Measurements from ENCODE around the gene SH2D4B. TPM values are rescaled to one million over a fixed set of nuclear protein-coding genes. Genes with fewer than 3 reads are reported as not detected.

Gene SH2D4B
- total and polyA plus RNA-seq, 2 donors (not counting 3 experiments of a cell fraction or from before 2014, with no cell fraction given): not detected

- CTCF ChIA-PET: no interaction called here
- FAIRE-seq: no peak
Observed at GRCh38 chr10:80526742-80527141, 11.0 kb upstream of the SH2D4B start.

More at GRCh38 chr10:80526742-80527141, 11.0 kb upstream of the SH2D4B start:
- no peak for DNase-seq (ENCODE audit: low read depth, low spot score)
- intact Hi-C loops (cut with micrococcal nuclease): no loop called here
- dilution Hi-C loops (cut with MboI; ENCODE audit: extremely low pct_ligation_motif_present, low sequenced_read_pairs): no loop called here
- no TSS peak for BruUV-seq (replicated peaks)
- POLR2A ChIA-PET: no interaction called here
- no peak overlapping the region for H3K27ac ChIP-seq (ENCODE audit: insufficient read depth, low read depth, low read length)
- H3K9me1 ChIP-seq (replicated peaks; ENCODE audit: control insufficient read depth, extremely low read depth, insufficient read depth, low read length): no peaks in the 10 kb centered on the region
- no peak overlapping the region for H3K4me2 ChIP-seq (ENCODE audit: insufficient read depth, low read length)
- H3K79me2 ChIP-seq (ENCODE audit: control insufficient read depth, insufficient read depth, low read length): no peaks in the 10 kb centered on the region
- TF ChIP-seq MYC (IDR thresholded peaks at IDR 0.05; ENCODE audit: low read depth, low read length): no peak
- TF ChIP-seq JUN (IDR thresholded peaks at IDR 0.05; ENCODE audit: borderline replicate concordance, insufficient read depth, insufficient read length, low read depth): no peak
- TF ChIP-seq EZH2 (IDR thresholded peaks at IDR 0.05; ENCODE audit: borderline replicate concordance, low read depth, low read length, severe bottlenecking): no peak
- no peak for TF ChIP-seq GATA2 (IDR thresholded peaks at IDR 0.05; ENCODE audit: insufficient read depth, insufficient read length, low read depth, low read length)
- TF ChIP-seq POLR2AphosphoS5 (IDR thresholded peaks at IDR 0.05; ENCODE audit: insufficient read depth, low read depth, low read length): no peak
- TF ChIP-seq FOS (IDR thresholded peaks at IDR 0.05; ENCODE audit: borderline replicate concordance, insufficient read depth, low read length): no peak
- no peak for TF ChIP-seq CTCF (IDR thresholded peaks at IDR 0.05; ENCODE audit: extremely low read depth in 1 of 2, insufficient read depth in 1 of 2, low read depth in 1 of 2, low read length in 2 of 2)
- TF ChIP-seq MAX (IDR thresholded peaks at IDR 0.05; ENCODE audit: insufficient read depth, insufficient read length): no peak
- no peak for TF ChIP-seq POLR2A (IDR thresholded peaks at IDR 0.05; ENCODE audit: low read depth, low read length)
- no peaks in the 10 kb centered on the region for H3K36me3 ChIP-seq (ENCODE audit: control insufficient read depth in 2 of 2, extremely low read depth in 1 of 2, insufficient read depth in 2 of 2, low read length in 2 of 2)
- no peaks in the 10 kb centered on the region for H3K4me1 ChIP-seq (ENCODE audit: control insufficient read depth, extremely low read depth, insufficient read depth, low read length)
- H2AFZ ChIP-seq (ENCODE audit: low read depth, low read length): no peak overlapping the region
- no peak overlapping the region for H3K9ac ChIP-seq (replicated peaks; ENCODE audit: extremely low read depth, insufficient read depth, low read length)
- H3K27me3 ChIP-seq (ENCODE audit: control insufficient read depth in 2 of 2, insufficient read depth in 2 of 2, low read length in 2 of 2): no peaks in the 10 kb centered on the region
- no peak overlapping the region for H3K4me3 ChIP-seq (replicated peaks in 1 of 3; ENCODE audit: insufficient read depth in 1 of 3, low read depth in 1 of 3, low read length in 3 of 3)
- H4K20me1 ChIP-seq (replicated peaks; ENCODE audit: control insufficient read depth, extremely low read depth, insufficient read depth, low read length): no peaks in the 10 kb centered on the region
- no peaks in the 10 kb centered on the region for H3K9me3 ChIP-seq (replicated peaks; ENCODE audit: control insufficient read depth, insufficient read depth, low read length)

Measured in endothelial cell of umbilical vein (primary cell).